Subcutaneous adipose tissue (tissue), 4 donors: ENCODE results near the gene SRL. TPM values are rescaled to one million over a fixed set of nuclear protein-coding genes. Genes with fewer than 3 reads are reported as not detected.

Experiments used
- CTCF ChIP-seq: fragments of 450-650 bp; IDR thresholded peaks from one replicate; pipeline ENCODE4 v1.5.1; 2016; ENCODE audit warnings: low read depth, mild to moderate bottlenecking, control low read depth, antibody characterized with exemption, moderate library complexity
- total RNA-seq, 4 donors: library from RNA; depleted of rRNA; stranded (reverse); fragments of >200 nt; gene quantifications; one replicate each; pipeline ENCODE4 v1.1.0, GENCODE V29; 2016

The SRL gene
- total RNA-seq, 4 donors from 2014 or later = 0.16 to 2.3 (median 0.50) TPM

GRCh38 chr16:4166821-4167220, 75.1 kb downstream of the SRL start:
- TF ChIP-seq CTCF = no peak

GRCh38 chr16:4160658-4161430, 81.0 kb downstream of the SRL start:
- no peak for TF ChIP-seq CTCF

GRCh38 chr16:4159726-4160125, 82.2 kb downstream of the SRL start:
- TF ChIP-seq CTCF = no peak

GRCh38 chr16:4158143-4159093, 83.5 kb downstream of the SRL start:
- TF ChIP-seq CTCF = no peak

GRCh38 chr16:4157376-4157825, 84.5 kb downstream of the SRL start:
- TF ChIP-seq CTCF = no peak

GRCh38 chr16:4152267-4152666, 89.6 kb downstream of the SRL start:
- TF ChIP-seq CTCF = no peak

GRCh38 chr16:4147236-4147635, 94.6 kb downstream of the SRL start:
- no peak for TF ChIP-seq CTCF
